HepG2 (cell line): Measurements from ENCODE around the gene MTA1. TPM values are rescaled to one million over a fixed set of nuclear protein-coding genes. Genes with fewer than 3 reads are reported as not detected.

Experiments
- GABPB1 ChIP-seq: IDR thresholded peaks from 2 replicates; pipeline ENCODE4 v1.6.1; 2016; ENCODE audit warnings: mild to moderate bottlenecking, missing genetic modification reagents, moderate library complexity, missing compliant biosample characterization
- HCFC1 ChIP-seq: fragments of 150-350 bp; IDR thresholded peaks from 2 replicates; pipeline ENCODE4 v1.6.1; 2014; ENCODE audit warnings: low read depth, low read length
- HNRNPL ChIP-seq: fragments of 200-400 bp; formaldehyde crosslinking; IDR thresholded peaks from 2 replicates; pipeline ENCODE4 v1.6.1; 2017; ENCODE audit warnings: mild to moderate bottlenecking, low read depth, low read length
- MAF1 ChIP-seq: sonication (generic); formaldehyde crosslinking; IDR thresholded peaks from 2 replicates; pipeline ENCODE4 v1.5.0; 2020; ENCODE audit warnings: missing genetic modification reagents, borderline replicate concordance
- NFRKB ChIP-seq: fragments of 450-650 bp; IDR thresholded peaks from 2 replicates; pipeline ENCODE4 v1.6.1; 2017
- RARA ChIP-seq: IDR thresholded peaks from 2 replicates; pipeline ENCODE4 v1.6.1; 2016; ENCODE audit warnings: missing genetic modification reagents, missing compliant biosample characterization
- ZNF253 ChIP-seq: sonication (generic); formaldehyde crosslinking; IDR thresholded peaks from 2 replicates; pipeline ENCODE4 v1.8.0; 2022; ENCODE audit warnings: mild to moderate bottlenecking, missing genetic modification reagents, borderline replicate concordance
- ZNF557 ChIP-seq: sonication (generic); formaldehyde crosslinking; IDR thresholded peaks from 2 replicates; pipeline ENCODE4 v1.4.0; 2020; ENCODE audit warnings: missing genetic modification reagents
- ZNF577 ChIP-seq: sonication (generic); formaldehyde crosslinking; IDR thresholded peaks from 2 replicates; pipeline ENCODE4 v1.4.0; 2020; ENCODE audit warnings: mild to moderate bottlenecking, low read depth, missing genetic modification reagents, borderline replicate concordance
- ZNF605 ChIP-seq: sonication (generic); formaldehyde crosslinking; IDR thresholded peaks from 2 replicates; pipeline ENCODE4 v1.8.0; 2022; ENCODE audit warnings: mild to moderate bottlenecking, missing genetic modification reagents
- ZNF841 ChIP-seq: sonication (generic); formaldehyde crosslinking; IDR thresholded peaks from 2 replicates; pipeline ENCODE4 v1.8.1; 2023; ENCODE audit warnings: missing genetic modification reagents, borderline replicate concordance
- polyA plus RNA-seq, 8 experiments: library from polyadenylated mRNA; depleted of rRNA in 3 of 8; stranded (reverse) in 7 of 8; unstranded in 1 of 8; fragments of >200 nt; fragmentation: Illumina TruSeq in 4 of 8; extraction: Trizol in 4 of 8; gene quantifications; 2 replicates each; pipeline versions ENCODE4 v1.2.1 to v1.2.3, GENCODE V29; 2011 to 2016; ENCODE audit warnings: low read depth in 4 of 8, missing spikeins in 1 of 8, mixed read lengths in 1 of 8; ENCODE audit not compliant: insufficient read depth in 1 of 8
- total RNA-seq, 5 experiments: library from RNA; depleted of rRNA; stranded (reverse); fragments of >200 nt; fragmentation: Illumina TruSeq; extraction: Trizol; gene quantifications; 2 replicates each; pipeline ENCODE4 v1.2.3, GENCODE V29; 2016; ENCODE audit warnings: low read depth in 1 of 5
- TF ChIP-seq, protein P1 (sequence below): sonication (generic); formaldehyde crosslinking; conservative IDR thresholded peaks from 2 replicates; pipeline ENCODE4 v1.4.0; 2020; ENCODE audit warnings: missing genetic modification reagents
- TF ChIP-seq, protein P2 (sequence below): sonication (generic); formaldehyde crosslinking; conservative IDR thresholded peaks from 2 replicates; pipeline ENCODE4 v1.4.0; 2020; ENCODE audit warnings: mild to moderate bottlenecking, missing genetic modification reagents, moderate library complexity
- TF ChIP-seq, protein P3 (sequence below): sonication (generic); formaldehyde crosslinking; IDR thresholded peaks from 2 replicates; pipeline ENCODE4 v1.4.0; 2020; ENCODE audit warnings: mild to moderate bottlenecking, missing genetic modification reagents
- TF ChIP-seq, protein P4 (sequence below): sonication (generic); formaldehyde crosslinking; IDR thresholded peaks from 2 replicates; pipeline ENCODE4 v1.5.0; 2020; ENCODE audit warnings: missing genetic modification reagents
- TF ChIP-seq, protein P5 (sequence below): IDR thresholded peaks from 2 replicates; pipeline ENCODE4 v1.4.0; 2020; ENCODE audit warnings: mild to moderate bottlenecking, missing genetic modification reagents
- TF ChIP-seq, protein P6 (sequence below): sonication (generic); formaldehyde crosslinking; IDR thresholded peaks from 2 replicates; pipeline ENCODE4 v1.8.0; 2022; ENCODE audit warnings: mild to moderate bottlenecking, missing genetic modification reagents; ENCODE audit not compliant: insufficient replicate concordance

MTA1 gene
- total and polyA plus RNA-seq, 2 of the 13 experiments (the other 11 are each of a cell fraction or from before 2014, with no cell fraction given): 35.2 to 85.8 TPM

DNA sequence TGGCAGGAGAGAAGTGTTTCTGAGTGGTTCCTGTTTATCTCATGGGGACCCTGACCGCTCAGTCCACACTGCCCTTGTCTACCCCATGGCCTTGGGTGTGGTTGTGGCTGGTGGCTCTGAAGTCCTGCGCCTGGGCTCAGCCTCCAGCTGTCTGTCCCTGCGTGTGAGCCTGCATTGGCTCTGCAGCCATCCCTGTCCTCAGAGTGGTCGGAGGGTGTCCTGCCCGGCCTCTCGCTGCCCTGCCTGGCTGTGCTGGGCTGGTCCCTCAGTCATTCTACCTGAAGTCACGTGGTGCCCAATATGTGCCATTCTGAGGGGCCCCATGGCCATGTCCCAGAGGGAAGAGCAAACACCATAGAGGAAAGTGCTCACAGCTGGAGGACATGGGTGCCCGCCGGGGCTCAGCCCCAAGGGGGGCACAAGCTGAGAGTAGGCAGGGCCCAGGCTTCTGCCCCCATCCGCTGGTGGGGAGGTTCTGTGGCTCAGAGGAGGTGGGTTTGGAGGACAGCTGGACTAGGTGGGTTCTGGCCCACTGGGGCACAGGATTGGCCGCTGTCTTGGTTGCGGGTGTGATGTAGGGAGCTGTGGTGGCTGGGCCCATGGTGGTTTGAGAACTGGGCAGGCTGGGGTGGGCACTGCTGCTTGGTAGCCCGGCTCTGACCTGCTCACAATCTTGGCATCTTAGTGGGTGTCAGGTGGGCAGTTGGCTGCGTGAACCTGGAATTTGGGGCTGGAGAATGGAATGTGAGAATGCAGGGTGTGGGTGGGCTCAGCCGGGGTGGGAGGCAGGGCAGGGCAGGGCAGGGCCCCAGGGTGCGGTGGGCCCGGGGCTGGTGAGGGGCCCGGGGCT lies 83.0 kb downstream of the MTA1 start (continued):
- TF ChIP-seq ZNF253 (CRISPR knock-in tag) (no peak), ZNF577 (CRISPR knock-in tag) (no peak), ZNF557 (CRISPR knock-in tag) (no peak), ZNF841 (CRISPR knock-in tag) (no peak), MAF1 (CRISPR knock-in tag) (no peak), HCFC1 (no peak), RARA (no peak), ZNF605 (CRISPR knock-in tag) (0 out of 2 replicates have a peak, but pooled peaks have one; percentile 29), NFRKB (no peak), HNRNPL (peak; percentile 78; the same call in 1 of the 2 replicates), GABPB1 (CRISPR knock-in tag) (no peak; the same call in 1 of the 2 replicates)
- TF ChIP-seq, protein P1, sequence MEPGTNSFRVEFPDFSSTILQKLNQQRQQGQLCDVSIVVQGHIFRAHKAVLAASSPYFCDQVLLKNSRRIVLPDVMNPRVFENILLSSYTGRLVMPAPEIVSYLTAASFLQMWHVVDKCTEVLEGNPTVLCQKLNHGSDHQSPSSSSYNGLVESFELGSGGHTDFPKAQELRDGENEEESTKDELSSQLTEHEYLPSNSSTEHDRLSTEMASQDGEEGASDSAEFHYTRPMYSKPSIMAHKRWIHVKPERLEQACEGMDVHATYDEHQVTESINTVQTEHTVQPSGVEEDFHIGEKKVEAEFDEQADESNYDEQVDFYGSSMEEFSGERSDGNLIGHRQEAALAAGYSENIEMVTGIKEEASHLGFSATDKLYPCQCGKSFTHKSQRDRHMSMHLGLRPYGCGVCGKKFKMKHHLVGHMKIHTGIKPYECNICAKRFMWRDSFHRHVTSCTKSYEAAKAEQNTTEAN (CRISPR knock-in tag): no peak
- TF ChIP-seq, protein P2, sequence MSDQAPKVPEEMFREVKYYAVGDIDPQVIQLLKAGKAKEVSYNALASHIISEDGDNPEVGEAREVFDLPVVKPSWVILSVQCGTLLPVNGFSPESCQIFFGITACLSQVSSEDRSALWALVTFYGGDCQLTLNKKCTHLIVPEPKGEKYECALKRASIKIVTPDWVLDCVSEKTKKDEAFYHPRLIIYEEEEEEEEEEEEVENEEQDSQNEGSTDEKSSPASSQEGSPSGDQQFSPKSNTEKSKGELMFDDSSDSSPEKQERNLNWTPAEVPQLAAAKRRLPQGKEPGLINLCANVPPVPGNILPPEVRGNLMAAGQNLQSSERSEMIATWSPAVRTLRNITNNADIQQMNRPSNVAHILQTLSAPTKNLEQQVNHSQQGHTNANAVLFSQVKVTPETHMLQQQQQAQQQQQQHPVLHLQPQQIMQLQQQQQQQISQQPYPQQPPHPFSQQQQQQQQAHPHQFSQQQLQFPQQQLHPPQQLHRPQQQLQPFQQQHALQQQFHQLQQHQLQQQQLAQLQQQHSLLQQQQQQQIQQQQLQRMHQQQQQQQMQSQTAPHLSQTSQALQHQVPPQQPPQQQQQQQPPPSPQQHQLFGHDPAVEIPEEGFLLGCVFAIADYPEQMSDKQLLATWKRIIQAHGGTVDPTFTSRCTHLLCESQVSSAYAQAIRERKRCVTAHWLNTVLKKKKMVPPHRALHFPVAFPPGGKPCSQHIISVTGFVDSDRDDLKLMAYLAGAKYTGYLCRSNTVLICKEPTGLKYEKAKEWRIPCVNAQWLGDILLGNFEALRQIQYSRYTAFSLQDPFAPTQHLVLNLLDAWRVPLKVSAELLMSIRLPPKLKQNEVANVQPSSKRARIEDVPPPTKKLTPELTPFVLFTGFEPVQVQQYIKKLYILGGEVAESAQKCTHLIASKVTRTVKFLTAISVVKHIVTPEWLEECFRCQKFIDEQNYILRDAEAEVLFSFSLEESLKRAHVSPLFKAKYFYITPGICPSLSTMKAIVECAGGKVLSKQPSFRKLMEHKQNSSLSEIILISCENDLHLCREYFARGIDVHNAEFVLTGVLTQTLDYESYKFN (CRISPR knock-in tag): peak; percentile 21; the same call in 1 of the 2 replicates
- TF ChIP-seq, protein P3, sequence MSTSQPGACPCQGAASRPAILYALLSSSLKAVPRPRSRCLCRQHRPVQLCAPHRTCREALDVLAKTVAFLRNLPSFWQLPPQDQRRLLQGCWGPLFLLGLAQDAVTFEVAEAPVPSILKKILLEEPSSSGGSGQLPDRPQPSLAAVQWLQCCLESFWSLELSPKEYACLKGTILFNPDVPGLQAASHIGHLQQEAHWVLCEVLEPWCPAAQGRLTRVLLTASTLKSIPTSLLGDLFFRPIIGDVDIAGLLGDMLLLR (CRISPR knock-in tag): no peak
- TF ChIP-seq, protein P4, sequence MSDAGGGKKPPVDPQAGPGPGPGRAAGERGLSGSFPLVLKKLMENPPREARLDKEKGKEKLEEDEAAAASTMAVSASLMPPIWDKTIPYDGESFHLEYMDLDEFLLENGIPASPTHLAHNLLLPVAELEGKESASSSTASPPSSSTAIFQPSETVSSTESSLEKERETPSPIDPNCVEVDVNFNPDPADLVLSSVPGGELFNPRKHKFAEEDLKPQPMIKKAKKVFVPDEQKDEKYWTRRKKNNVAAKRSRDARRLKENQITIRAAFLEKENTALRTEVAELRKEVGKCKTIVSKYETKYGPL (CRISPR knock-in tag): no peak
- TF ChIP-seq, protein P5, sequence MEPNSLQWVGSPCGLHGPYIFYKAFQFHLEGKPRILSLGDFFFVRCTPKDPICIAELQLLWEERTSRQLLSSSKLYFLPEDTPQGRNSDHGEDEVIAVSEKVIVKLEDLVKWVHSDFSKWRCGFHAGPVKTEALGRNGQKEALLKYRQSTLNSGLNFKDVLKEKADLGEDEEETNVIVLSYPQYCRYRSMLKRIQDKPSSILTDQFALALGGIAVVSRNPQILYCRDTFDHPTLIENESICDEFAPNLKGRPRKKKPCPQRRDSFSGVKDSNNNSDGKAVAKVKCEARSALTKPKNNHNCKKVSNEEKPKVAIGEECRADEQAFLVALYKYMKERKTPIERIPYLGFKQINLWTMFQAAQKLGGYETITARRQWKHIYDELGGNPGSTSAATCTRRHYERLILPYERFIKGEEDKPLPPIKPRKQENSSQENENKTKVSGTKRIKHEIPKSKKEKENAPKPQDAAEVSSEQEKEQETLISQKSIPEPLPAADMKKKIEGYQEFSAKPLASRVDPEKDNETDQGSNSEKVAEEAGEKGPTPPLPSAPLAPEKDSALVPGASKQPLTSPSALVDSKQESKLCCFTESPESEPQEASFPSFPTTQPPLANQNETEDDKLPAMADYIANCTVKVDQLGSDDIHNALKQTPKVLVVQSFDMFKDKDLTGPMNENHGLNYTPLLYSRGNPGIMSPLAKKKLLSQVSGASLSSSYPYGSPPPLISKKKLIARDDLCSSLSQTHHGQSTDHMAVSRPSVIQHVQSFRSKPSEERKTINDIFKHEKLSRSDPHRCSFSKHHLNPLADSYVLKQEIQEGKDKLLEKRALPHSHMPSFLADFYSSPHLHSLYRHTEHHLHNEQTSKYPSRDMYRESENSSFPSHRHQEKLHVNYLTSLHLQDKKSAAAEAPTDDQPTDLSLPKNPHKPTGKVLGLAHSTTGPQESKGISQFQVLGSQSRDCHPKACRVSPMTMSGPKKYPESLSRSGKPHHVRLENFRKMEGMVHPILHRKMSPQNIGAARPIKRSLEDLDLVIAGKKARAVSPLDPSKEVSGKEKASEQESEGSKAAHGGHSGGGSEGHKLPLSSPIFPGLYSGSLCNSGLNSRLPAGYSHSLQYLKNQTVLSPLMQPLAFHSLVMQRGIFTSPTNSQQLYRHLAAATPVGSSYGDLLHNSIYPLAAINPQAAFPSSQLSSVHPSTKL (CRISPR knock-in tag): no peak
- TF ChIP-seq, protein P6, sequence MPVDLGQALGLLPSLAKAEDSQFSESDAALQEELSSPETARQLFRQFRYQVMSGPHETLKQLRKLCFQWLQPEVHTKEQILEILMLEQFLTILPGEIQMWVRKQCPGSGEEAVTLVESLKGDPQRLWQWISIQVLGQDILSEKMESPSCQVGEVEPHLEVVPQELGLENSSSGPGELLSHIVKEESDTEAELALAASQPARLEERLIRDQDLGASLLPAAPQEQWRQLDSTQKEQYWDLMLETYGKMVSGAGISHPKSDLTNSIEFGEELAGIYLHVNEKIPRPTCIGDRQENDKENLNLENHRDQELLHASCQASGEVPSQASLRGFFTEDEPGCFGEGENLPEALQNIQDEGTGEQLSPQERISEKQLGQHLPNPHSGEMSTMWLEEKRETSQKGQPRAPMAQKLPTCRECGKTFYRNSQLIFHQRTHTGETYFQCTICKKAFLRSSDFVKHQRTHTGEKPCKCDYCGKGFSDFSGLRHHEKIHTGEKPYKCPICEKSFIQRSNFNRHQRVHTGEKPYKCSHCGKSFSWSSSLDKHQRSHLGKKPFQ (CRISPR knock-in tag): no peak
